Measurements from ENCODE around the gene TMEM114.

- TF ChIP-seq POLR2AphosphoS5 (IDR thresholded peaks at IDR 0.05; ENCODE audit: low read depth, low read length) (no peak), CTCF (IDR thresholded peaks at IDR 0.05) (peak; percentile 96), REST (IDR thresholded peaks at IDR 0.05; ENCODE audit: insufficient read depth in 1 of 2, low read depth in 2 of 2, low read length in 1 of 2) (peak in 1 of 2 experiments; percentile 38; a peak in 1 of 4 replicates), SIN3A (IDR thresholded peaks at IDR 0.05; ENCODE audit: borderline replicate concordance, insufficient read depth, low read depth, low read length) (no peak)
Observed at GRCh38 chr16:8567355-8568230, 22.7 kb downstream of the TMEM114 start.
